ENCODE results near the gene SIGLEC11. TPM values are rescaled to one million over a fixed set of nuclear protein-coding genes. Genes with fewer than 3 reads are reported as not detected.

Gene SIGLEC11
- total RNA-seq, 4 donors from 2014 or later = 0.85 to 3.6 (median 1.3) TPM

DNA sequence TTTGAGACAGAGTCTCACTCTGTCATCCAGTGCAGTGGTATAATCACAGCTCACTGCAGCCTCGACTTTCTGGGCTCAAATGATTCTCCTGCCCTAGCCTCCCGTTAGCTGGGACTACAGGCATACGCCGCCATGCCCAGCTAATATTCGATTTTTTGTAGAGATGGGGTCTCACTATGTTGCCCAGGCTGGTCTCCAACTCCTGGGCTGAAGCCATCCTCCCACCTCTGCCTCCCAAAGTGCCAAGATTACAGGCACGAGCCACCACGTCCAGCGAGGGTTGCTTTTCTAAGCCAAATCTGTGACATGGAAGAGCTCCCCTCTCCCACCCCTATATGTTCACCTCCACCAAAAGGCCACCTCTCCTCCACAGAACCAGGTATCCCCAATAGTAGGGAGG, 42.9 kb downstream of the SIGLEC11 start:
- H3K36me3 ChIP-seq = peaks cover 0 to 86% of the 10 kb centered on the region in 2 donors
- no peak for ATAC-seq

GRCh38 chr19:49916839-49917733, 43.9 kb downstream of the SIGLEC11 start:
- Histone ChIP-seq H3K36me3 (peaks cover 0 to 85% of the 10 kb centered on the region in 2 donors), H3K4me1 (peaks cover 0 to 18% (median 4%) of the 10 kb centered on the region in 3 donors), H3K9me3 (no peaks in the 10 kb centered on the region), H3K4me3 (no peak overlapping the region), H3K27ac (no peak overlapping the region), H3K27me3 (no peaks in the 10 kb centered on the region)
- 76 to 82% methylated on average over 8 to 16 of the region's 21 CpGs for WGBS, 2 donors (ENCODE audit: low coverage in 1 of 2)
- no peak for TF ChIP-seq EP300 (IDR thresholded peaks at IDR 0.05)
- no peak for TF ChIP-seq CTCF (IDR thresholded peaks at IDR 0.05)
- no peak for TF ChIP-seq POLR2A (IDR thresholded peaks at IDR 0.05)
- no peak for TF ChIP-seq POLR2AphosphoS5 (IDR thresholded peaks at IDR 0.05)
- peak; percentile 11 for ATAC-seq

More for the DNA sequence above, 42.9 kb downstream of the SIGLEC11 start:
- 93 to 100% methylated on average over 2 of the region's 8 CpGs for WGBS, 2 donors (ENCODE audit: low coverage in 1 of 2)
- Histone ChIP-seq H3K27ac (no peak overlapping the region), H3K27me3 (no peaks in the 10 kb centered on the region), H3K9me3 (no peaks in the 10 kb centered on the region), H3K4me3 (no peak overlapping the region), H3K4me1 (peaks cover 0 to 16% (median 0%) of the 10 kb centered on the region in 3 donors)
- TF ChIP-seq EP300 (IDR thresholded peaks at IDR 0.05) (no peak), POLR2AphosphoS5 (IDR thresholded peaks at IDR 0.05) (no peak), CTCF (IDR thresholded peaks at IDR 0.05) (no peak), POLR2A (IDR thresholded peaks at IDR 0.05) (no peak)

DNA sequence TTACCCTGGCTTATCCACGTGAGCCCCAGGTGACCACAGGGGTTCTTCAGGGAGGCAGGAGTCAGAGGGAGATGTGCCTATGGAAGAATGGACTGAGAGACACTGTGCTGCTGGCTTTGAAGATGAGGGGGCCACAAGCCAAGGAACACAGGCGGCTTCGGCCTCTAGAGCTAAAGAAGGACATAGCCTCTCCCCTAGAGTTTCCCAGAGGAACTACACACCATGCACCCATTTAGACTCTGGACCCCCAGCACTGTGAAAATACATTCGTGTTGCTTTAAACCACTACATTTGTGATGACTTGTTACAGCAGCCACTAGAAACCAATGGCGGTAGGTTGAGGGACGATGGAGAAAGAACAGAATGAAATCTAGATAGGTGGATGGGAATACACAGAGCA, 45.7 kb downstream of the SIGLEC11 start:
- ATAC-seq = no peak
- 98 to 100% methylated on average over 2 to 6 of the region's 6 CpGs for WGBS, 2 donors (ENCODE audit: low coverage in 1 of 2)
- Histone ChIP-seq H3K9me3 (no peaks in the 10 kb centered on the region), H3K4me3 (no peak overlapping the region), H3K36me3 (peaks cover 0 to 67% of the 10 kb centered on the region in 2 donors), H3K27ac (no peak overlapping the region), H3K27me3 (no peaks in the 10 kb centered on the region), H3K4me1 (peaks cover 0 to 30% (median 8%) of the 10 kb centered on the region in 3 donors)
- no peak for TF ChIP-seq EP300 (IDR thresholded peaks at IDR 0.05)
- no peak for TF ChIP-seq POLR2A (IDR thresholded peaks at IDR 0.05)
- TF ChIP-seq POLR2AphosphoS5 (IDR thresholded peaks at IDR 0.05) = no peak
- no peak for TF ChIP-seq CTCF (IDR thresholded peaks at IDR 0.05)

DNA sequence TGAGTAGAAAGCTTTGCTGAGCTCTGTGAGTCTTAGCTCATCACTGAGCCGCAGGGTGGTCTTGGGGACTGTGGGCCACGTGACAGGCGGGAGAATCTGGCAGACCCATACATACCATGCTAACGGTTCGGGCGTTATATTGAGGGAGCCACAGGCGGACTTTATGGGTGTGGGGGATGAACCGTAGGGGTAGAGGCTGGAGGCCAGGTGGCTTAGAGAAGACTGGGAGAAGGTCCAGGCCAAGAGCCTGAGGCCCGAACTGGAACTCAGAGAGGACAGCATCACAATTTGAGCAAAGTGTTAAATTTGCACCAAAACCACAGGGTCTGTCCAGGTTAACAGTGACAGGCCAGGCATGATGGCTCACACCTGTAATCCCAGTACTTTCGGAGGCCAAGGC, 47.3 kb downstream of the SIGLEC11 start:
- peak overlapping the region in 1 of 4 donors; percentile 55 for H3K27ac ChIP-seq
- WGBS, 2 donors (ENCODE audit: low coverage in 1 of 2) = 100% methylated on average over 3 of the region's 10 CpGs; no CpG with 5 or more reads in 1 of the 2 donors
- no peak overlapping the region for H3K4me3 ChIP-seq
- H3K27me3 ChIP-seq = no peaks in the 10 kb centered on the region
- H3K36me3 ChIP-seq = peaks cover 0 to 76% of the 10 kb centered on the region in 2 donors
- H3K9me3 ChIP-seq = no peaks in the 10 kb centered on the region
- ATAC-seq = no peak
- TF ChIP-seq POLR2AphosphoS5 (IDR thresholded peaks at IDR 0.05) (no peak), EP300 (IDR thresholded peaks at IDR 0.05) (no peak), CTCF (IDR thresholded peaks at IDR 0.05) (no peak), POLR2A (IDR thresholded peaks at IDR 0.05) (no peak)
- H3K4me1 ChIP-seq = peaks cover 0 to 34% (median 8%) of the 10 kb centered on the region in 3 donors
